Fibroblast of skin of right quadriceps (primary cell): Measurements from ENCODE around the gene CGB5.
A peak's percentile ranks its signal among the peaks of the same experiment; 100 is the strongest.
"Not testable (repeated sequence)": the region's sequence is repeated elsewhere in the genome, so short reads cannot be mapped to it uniquely, and the experiment has no call there.

Source experiments
- DNase-seq: peaks from one replicate; pipeline ENCODE4 v3.0.0-alpha.2; 2013

CGB5 gene

DNA sequence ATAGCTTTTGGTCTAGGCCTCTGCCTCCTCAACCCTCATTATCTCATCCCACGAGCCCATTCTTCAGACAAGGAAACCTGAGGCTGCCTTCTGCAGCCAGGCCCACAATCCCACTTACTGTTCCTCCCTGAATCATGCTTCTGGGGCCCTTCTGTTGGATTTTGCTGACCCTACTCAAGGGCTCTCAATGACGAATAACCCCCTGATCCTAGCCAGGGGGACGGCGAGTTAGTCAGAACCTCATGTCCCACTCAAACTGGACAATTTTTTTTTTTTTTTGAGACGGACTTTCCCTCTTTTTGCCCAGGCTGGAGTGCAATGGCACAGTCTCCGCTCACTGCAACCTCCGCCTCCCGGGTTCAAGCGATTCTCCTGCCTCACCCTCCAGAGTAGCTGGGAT lies 21.5 kb upstream of the CGB5 start:
- DNase-seq: no peak

DNA sequence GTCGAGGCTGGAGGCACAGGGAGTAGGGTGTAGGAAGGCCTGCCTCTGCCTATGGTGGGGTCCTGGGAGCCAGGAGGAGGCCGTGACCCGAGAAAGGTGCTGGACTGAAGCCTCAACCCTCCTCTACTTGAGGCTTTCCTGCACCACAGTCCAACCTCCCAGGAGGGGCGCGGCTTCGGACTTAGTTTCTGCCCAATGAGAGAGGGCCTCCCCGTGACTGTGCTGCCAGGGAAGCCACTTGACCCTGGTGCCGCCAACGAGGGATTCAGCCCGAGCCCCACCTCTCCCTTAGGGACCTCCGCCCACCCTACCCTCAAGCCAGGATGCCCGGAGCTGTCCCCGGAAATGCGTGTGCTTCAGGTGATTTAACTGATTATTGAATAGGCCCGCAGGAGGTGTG lies 19.4 kb upstream of the CGB5 start, which contains the start of gene CGB3:
Gene CGB3, minus strand, starts transcription at position 101 of the 400 bp plus-strand sequence. CDS start 362 bp downstream, outside the sequence.
- DNase-seq: not testable (repeated sequence)

DNA sequence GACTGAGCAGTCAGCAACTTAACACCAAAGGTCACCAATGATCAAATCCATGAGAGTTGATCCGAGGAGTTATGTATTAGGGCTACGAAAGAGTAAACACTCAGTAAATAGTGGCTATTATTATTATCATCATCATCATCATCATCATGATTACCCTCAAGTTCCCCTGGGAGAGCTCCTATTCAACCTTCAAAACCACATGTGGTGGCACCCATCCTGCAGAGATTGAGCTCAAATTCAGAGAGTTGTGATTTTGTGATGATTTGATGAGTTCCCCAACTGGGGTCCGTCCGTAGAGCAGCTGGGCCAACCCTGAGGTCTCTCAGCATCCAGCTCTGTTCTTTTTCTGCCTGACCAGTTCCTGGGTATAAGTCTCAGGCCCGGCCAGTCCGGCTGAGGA lies 18.6 kb upstream of the CGB5 start:
- not testable (repeated sequence) for DNase-seq

DNA sequence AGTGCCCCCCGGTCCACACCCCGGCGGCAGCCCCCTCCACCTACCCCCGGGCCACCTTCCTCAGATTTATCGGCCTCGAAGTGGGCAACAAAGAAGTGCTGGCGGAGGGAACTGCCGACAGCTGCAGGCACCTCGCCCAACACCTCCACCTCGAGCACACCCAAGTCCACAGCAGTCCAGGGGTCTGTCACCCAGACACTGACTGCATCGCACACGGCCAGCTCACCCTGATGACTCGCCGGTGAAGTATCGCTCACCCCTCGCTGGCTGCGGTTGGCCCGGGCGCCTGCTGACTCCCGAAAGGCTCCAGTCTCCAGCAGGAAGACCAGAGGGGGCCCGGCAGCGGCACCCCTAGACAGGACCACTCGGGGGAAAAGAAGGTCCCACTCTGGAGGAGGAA lies 18.0 kb upstream of the CGB5 start:
- not testable (repeated sequence) for DNase-seq

DNA sequence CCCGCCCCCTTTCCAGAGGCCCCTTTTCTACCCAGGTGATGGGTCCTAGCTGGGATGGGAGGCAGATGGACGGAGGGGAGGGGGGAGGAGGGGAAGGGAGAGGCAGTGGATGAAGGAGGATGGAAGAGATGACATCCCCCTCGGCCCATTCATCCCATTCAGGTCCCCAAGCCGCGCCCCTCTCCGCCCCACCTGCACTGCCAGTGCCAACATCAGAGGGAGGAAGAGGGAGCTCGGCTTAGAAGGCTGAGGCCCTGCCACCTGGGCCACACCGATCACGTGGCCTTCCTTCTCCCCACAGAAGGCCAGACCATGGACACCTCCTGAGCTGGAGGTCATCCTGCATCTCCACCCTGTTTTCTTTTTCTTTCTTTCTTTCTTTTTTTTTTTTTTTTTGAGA lies 15.0 kb upstream of the CGB5 start:
- not testable (repeated sequence) for DNase-seq

DNA sequence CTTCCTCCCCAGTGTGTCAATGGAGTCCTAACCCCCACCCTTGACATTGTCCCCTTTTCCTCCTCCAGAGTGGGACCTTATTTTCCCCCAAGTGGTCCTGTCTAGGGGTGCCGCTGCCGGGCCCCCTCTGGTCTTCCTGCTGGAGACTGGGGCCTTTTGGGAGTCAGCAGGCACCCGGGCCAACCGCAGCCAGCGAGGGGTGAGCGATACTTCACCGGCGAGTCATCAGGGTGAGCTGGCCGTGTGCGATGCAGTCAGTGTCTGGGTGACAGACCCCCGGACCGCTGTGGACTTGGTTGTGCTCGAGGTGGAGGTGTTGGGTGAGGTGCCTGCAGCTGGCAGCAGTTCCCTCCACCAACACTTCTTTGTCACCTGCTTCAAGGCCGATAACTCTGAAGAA lies 13.9 kb upstream of the CGB5 start:
- peak; percentile 36 for DNase-seq

DNA sequence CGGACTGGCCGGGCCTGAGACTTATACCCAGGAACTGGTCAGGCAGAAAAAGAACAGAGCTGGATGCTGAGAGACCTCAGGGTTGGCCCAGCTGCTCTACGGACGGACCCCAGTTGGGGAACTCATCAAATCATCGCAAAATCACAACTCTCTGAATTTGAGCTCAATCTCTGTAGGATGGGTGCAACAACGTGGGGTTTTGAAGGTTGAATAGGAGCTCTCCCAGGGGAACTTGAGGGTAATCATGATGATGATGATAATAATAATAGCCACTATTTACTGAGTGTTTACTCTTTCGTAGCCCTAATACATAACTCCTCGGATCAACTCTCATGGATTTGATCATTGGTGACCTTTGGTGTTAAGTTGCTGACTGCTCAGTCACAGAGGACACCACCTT lies 13.3 kb upstream of the CGB5 start:
- DNase-seq: not testable (repeated sequence)

DNA sequence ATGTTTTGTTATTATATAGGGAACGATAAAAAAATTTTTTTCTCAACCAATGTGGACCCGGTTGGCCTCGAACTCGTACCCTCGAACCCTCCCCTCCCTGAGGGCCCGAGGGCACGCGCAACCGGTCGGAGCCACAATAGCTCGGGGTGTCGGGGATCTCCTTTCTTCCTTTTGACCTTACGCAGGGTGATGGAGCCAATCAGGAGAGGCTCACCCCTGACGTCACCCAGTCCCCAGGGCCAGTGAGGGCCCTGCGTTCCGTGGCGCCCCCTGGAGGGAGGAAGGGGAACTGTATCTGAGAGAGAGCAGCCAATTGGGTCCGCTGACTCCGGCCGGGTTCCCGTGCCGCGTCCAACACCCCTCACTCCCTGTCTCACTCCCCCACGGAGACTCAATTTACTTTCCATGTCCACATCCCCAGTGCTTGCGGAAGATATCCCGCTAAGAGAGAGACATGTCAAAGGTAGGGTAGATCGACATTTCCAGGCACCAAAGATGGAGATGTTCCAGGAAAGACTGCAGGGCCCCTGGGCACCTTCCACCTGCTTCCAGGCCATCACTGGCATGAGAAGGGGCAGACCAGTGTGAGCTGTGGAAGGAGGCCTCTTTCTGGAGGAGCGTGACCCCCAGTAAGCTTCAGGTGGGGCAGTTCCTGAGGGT lies 11.9 kb upstream of the CGB5 start, which contains the start of gene CGB2:
Gene CGB2, plus strand, starts transcription at position 249 of the 660 bp plus-strand sequence. Its CDS starts 206 bp downstream, at position 455.
- DNase-seq: not testable (repeated sequence)

DNA sequence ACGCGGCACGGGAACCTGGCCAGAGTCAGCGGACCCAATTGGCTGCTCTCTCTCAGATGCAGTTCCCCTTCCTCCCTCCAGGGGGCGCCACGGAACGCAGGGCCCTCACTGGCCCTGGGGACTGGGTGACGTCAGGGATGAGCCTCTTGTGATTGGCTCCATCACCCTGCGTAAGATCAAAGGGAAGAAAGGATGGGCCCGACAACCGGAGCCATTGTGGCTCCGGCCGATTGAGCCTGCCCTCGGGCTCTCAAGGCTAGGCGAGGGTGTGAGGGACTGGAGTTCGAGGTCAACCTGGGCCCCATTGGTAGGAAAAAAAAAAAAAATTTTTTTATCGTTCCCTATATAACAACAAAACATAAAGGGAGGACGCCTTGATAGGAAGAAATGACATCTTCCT lies 6.8 kb upstream of the CGB5 start, which contains the start of gene CGB1:
Gene CGB1, minus strand, starts transcription at position 81 of the 400 bp plus-strand sequence. CDS start 184 bp downstream, outside the sequence.
- DNase-seq: not testable (repeated sequence)

DNA sequence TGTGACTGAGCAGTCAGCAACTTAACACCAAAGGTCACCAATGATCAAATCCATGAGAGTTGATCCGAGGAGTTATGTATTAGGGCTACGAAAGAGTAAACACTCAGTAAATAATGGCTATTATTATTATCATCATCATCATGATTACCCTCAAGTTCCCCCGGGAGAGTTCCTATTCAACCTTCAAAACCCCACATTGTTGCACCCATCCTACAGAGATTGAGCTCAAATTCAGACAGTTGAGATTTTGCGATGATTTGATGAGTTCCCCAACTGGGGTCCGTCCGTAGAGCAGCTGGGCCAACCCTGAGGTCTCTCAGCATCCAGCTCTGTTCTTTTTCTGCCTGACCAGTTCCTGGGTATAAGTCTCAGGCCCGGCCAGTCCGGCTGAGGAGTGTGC lies 5.5 kb upstream of the CGB5 start:
- not testable (repeated sequence) for DNase-seq

DNA sequence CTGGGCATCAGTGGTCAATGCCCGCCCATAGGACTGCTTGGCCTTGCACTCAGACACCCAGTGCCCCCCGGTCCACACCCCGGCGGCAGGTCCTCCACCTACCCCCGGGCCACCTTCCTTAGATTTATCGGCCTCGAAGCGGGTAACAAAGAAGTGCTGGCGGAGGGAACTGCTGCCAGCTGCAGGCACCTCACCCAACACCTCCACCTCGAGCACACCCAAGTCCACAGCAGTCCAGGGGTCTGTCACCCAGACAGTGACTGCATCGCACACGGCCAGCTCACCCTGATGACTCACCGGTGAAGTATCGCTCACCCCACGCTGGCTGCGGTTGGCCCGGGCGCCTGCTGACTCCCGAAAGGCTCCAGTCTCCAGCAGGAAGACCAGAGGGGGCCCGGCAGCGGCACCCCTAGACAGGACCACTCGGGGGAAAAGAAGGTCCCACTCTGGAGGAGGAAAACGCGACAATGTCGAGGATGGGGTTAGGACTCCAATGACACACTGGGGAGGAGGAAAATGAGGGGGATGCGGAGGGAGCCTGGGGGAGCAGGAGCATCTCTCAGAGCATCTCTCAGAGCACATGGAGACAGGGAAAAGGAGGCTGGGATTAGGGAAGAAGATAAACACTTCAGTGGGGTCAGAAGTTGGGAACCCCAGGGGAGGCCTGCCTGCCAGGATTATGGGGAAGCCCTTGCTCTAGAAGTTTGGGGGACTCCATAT lies 4.9 kb upstream of the CGB5 start:
- DNase-seq: peak; percentile 55

DNA sequence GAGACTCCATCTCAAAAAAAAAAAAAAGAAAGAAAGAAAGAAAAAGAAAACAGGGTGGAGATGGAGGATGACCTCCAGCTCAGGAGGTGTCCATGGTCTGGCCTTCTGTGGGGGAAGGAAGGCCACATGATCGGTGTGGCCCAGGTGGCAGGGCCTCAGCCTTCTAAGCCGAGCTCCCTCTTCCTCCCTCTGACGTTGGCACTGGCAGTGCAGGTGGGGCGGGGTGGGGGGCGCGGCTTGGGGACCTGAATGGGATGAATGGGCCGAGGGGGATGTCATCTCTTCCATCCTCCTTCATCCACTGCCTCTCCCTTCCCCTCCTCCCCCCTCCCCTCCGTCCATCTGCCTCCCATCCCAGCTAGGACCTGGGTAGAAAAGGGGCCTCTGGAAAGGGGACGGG lies 3.9 kb upstream of the CGB5 start:
- DNase-seq: not testable (repeated sequence)

DNA sequence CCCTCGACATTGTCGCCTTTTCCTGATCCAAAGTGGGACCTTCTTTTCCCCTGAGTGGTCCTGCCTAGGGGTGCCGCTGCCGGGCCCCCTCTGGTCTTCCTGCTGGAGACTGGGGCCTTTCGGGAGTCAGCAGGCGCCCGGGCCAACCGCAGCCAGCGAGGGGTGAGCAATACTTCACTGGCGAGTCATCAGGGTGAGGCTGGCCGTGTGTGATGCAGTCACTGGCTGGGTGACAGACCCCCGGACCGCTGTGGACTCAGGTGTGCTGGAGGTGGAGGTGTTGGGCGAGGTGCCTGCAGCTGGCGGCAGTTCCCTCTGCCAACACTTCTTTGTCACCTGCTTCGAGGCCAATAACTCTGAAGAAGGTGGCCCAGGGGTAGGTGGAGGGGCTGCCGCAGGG lies 1.5 kb upstream of the CGB5 start:
- DNase-seq: no peak

DNA sequence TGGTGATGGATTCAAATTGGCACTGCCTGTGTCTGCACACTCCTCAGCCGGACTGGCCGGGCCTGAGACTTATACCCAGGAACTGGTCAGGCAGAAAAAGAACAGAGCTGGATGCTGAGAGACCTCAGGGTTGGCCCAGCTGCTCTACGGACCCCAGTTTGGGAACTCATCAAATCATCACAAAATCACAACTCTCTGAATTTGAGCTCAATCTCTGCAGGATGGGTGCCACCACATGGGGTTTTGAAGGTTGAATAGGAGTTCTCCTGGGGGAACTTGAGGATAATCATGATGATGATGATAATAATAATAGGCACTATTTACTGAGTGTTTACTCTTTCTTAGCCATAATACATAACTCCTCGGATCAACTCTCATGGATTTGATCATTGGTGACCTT lies 982 bp upstream of the CGB5 start:
- not testable (repeated sequence) for DNase-seq

DNA sequence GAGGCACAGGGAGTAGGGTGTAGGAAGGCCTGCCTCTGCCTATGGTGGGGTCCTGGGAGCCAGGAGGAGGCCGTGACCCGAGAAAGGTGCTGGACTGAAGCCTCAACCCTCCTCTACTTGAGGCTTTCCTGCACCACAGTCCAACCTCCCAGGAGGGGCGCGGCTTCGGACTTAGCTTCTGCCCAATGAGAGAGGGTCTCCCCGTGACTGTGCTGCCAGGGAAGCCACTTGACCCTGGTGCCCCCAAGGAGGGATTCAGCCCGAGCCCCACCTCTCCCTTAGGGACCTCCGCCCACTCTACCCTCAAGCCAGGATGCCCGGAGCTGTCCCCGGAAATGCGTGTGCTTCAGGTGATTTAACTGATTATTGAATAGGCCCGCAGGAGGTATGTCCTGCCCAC lies 5.4 kb downstream of the CGB5 start, which contains the start of gene CGB8:
Gene CGB8, minus strand, starts transcription at position 101 of the 400 bp plus-strand sequence. CDS start 372 bp downstream, outside the sequence.
- not testable (repeated sequence) for DNase-seq

DNA sequence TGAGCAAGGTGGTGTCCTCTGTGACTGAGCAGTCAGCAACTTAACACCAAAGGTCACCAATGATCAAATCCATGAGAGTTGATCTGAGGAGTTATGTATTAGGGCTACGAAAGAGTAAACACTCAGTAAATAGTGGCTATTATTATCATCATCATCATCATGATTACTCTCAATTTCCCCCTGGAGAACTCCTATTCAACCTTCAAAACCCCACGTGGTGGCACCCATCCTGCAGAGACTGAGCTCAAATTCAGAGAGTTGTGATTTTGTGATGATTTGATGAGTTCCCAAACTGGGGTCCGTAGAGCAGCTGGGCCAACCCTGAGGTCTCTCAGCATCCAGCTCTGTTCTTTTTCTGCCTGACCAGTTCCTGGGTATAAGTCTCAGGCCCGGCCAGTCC lies 6.2 kb downstream of the CGB5 start:
- DNase-seq: not testable (repeated sequence)

DNA sequence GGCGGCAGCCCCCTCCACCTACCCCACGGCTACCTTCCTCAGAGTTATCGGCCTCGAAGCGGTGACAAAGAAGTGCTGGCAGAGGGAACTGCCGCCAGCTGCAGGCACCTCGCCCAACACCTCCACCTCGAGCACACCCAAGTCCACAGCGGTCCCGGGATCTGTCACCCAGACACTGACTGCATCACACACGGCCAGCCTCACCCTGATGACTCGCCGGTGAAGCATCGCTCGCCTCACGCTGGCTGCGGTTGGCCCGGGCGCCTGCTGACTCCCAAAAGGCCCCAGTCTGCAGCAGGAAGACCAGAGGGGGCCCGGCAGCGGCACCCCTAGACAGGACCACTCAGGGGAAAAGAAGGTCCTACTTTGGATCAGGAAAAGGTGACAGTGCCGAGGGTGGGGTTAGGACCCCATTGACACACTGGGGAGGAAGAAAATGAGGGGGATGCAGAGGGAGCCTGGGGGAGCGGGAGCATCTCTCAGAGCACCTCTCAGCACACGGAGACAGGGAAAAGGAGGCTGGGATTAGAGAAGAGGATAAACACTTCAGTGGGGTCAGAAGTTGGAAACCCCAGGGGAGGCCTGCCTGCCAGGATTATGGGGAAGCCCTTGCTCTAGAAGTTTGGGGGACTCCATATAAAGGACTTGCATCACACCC lies 6.9 kb downstream of the CGB5 start:
- DNase-seq: peak; percentile 73

DNA sequence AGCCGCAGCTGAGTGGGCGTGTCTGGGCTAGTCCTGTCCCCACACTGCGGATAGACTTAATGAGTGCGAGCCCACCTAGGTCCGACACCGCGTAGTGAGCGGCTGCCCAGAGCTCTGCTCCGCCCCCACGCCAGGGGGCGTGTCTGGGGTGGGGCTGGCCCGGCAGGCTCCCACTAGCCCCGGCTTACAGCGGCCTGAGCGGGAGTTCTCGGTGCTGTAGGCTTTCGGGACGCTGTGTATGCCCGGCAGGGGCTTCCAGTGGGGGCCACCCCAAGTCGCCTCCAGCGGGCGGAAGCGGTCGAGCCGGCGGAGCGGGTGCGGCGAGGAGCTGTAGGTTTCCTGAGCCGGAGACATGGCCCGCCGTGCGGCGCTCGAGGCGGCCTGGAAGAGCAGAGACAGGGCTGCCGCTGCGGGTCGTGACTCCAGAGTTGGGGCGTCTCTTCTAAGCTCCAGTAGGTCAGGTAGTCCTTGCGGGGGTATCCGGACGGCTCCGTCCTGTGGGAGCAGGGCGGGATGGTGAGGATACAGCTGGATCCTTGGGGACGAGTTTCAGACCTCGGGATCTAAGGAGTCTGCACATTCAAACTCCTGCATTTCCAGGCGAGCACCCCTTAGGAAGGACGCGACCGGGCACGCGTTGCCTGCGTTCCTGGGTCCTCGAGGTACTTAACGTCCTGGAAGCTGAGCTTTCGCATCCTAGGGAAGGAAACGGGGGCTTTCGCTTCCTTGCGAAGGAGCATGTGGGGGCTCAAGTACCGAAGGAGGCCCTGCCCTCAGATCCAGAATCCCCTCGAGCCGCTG lies 12.7 kb downstream of the CGB5 start:
- peak; percentile 48 for DNase-seq

DNA sequence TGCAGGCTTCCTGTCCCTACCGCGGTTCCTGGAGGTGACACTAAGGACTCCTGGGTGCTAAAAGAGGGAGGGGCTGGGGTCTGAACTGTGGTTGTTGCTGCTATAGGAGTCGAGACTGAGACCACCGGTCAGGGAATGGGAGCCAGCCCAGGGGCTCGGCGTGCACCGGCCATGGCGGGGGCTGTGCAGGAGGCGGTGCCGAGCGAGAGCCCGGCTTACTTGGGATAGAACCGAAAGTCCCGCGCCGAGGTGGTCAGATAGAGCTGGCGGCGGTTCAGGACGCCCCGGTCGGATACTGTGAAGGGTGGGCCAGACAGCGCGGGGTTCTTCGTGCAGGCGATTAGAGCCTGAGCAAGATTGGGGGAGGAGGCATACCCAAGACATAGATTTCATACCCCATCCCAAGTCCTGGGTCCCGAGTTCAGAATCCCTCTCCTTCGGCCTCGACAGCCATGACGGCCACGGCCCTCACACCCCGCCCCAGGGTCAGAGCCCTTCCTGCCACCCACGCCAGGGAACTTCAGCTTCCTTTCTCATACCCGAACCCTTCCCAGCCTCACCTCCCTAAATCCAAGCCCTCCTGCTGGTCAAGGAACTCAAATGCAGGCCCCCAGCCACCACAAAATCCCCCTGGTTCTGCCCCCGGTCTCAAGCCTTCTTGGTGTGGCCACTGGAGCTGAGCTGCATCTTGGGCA lies 13.4 kb downstream of the CGB5 start:
- DNase-seq: not testable (repeated sequence)

DNA sequence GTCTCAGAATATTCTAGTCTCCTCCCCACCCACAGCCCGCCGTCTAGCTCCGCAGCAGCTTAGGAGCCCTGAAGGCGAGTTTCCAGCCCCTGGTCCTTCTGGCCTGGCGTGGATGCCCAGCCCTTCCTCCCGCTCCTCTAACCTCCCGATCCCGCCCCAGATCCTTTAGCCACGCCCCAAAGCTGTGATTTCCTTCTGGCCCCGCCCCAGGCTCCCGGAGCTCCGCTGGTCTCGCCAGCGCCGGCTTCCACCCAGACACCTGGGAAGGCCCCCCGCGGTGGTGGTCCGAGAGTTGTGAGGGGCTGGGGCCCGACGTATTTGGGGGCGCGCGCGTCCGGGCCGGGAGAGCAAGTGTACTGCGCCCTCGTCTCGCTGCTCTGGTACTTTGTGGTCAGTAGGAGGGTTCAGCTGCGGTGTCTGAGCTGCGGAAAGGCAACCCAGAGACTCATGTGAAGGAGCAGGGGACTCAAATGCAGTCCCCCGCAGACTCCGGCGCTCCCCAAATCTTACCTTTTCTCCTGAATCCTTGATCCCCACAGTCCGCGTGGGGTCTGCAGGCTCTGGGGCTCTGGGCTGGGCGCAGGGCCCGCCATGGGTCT lies 14.1 kb downstream of the CGB5 start, which contains the start of gene CGB7:
Gene CGB7, minus strand, starts transcription at position 114 of the 599 bp plus-strand sequence. CDS start 2,374 bp downstream, outside the sequence.
- DNase-seq: peak; percentile 46

DNA sequence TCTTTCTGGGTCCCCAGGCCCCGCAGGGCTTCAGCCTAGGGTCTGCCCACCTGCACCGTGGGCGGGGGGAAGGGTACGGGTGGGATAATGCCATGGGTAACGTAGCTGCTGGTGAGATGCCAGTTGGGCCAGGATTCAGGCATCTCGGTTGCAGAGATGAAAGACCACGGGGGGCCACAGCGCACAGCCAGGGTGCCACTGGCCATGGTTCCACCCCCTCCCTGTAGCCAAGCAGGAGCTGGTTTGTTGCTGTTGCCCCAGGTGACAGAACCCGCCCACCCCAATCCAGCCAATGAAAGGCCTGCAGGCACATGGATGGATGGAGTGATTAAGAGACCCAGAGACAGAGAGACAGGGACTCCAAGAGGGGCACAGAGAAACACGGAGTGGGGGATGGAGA lies 14.9 kb downstream of the CGB5 start:
- DNase-seq: peak; percentile 53
